NCI-H774 (cell line): ENCODE data around the gene CEBPA.

Source experiments
- DNase-seq: peaks from one replicate; lab custom pipeline; 2025; lab: John Stamatoyannopoulos, UW

The CEBPA gene

DNA sequence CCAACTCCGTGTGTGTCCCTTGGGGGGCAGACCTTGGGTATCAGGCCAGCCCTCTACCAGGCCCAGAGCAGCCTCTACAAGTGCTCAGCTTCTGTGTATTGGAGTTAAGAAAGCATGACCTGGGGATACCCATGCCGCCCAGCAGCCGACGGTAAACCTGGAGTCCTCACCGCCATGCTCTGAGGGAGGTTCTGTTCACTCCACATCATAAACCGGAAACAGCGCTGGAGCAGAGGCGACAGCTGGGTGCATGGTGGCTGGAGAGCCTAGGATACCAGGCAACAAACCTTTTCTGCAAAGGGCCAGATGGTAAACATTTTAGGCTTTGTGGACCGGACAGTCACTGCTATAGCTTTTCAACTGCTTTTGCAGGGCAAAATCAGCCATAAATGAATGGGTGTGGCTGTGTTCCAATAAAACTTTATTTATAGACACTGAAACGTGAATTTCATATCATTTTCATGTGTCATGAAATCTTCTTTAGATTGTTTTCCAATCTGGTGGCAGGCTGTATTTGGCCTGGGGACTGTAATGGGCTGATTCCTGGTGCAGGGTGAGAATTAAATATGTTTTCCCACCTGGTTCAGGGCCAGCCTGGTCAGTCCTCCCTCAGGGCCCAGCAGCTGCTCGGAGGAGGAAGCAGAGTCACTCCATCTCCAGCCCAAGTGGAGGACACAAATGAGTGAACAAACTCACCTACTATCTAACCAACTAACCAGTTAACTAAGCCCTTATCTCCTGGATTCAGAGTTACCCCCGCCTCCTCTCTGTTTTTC is 30.9 kb downstream of the CEBPA start:
- no peak for DNase-seq

DNA sequence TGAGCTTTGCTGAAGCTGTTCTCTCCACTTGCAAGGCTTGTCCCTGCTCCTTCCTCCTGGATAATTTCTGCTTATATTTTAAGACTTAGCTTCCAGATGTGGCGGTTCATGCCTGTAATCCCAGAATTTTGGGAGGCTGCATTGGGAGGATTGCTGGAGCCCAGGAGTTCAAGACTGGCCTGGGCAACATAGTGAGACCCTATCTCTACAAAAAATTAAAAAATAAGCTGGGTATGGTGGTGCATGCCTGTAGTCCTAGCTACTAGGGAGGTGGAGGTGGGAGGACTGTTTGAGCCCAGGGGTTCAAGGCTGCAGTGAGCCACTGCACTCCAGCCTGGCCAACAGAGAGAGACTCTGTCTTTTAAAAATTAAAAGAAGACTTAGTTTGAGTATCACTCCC is 31.6 kb downstream of the CEBPA start:
- DNase-seq = no peak

DNA sequence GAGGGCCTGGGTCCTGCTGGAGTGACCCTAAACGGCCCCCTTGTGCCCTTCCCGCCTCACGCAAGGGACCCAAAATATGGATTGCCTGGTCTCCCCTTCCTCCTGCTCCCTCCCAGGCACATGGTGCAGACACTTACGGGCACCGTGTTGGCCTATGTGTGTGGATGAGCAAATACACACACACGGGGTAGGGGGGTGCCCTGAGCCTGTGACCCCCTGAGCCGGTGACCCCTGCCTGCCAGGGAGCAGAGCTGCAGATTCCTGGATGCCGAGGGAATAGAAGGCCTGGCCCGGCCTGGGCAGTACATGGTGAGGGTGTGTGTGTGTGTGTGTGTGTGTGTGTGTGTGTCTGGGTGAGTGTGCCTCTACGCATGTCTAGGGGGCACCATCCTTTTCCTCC is 33.3 kb downstream of the CEBPA start:
- DNase-seq = no peak

- no peak for DNase-seq
Observed at GRCh38 chr19:33268162-33268991, 34.0 kb downstream of the CEBPA start.

DNA sequence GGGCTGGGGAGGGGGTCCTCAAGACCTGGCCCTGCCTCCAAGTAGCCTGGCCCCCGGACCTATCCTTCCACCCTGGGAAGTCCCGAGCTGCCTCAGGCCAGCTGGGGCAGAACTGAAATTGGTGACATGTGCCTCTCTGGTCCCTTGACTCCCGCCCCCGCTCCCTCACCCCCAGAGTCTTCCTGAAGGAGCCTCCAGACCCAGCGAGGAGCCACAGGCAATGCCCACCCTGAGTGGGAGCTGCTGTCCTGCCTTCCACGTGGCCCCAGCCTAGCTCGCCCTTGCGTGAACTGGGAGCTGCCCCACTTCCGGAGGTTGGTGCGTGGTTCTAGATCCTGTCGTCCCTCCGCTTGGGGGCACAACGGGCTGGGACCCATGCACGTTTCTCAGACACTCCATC is 34.6 kb downstream of the CEBPA start:
- DNase-seq = no peak

GRCh38 chr19:33266974-33267484 is 35.3 kb downstream of the CEBPA start:
- no peak for DNase-seq

DNA sequence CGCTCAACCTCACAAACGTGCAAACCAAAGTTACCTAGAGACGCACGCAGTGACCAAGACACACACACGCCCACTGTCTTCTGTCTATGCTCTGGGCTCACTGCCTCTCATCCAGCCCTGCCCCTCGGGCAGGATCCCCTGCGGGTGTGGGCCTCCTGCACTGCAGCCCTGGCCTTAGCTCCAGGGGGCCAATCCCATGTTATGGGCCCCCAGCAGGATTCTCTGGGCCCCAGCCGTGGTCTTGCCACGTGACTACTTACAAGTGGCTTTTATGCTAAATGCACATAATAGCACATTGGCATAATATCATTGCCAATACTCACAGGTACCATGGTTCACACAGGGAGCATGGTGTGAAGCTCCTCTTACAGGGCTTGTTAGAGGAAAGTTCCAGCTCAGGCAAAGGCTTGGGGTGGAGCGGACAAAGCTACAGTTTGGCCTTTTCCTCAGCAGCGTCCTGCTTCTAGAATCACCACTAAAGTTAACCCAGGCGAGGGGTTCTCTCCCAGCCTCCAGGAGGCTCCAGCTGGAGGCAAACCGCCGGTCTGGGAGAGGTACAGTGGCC is 37.4 kb downstream of the CEBPA start:
- DNase-seq = no peak

- no peak for DNase-seq
Observed at GRCh38 chr19:33263325-33264023, 38.9 kb downstream of the CEBPA start.

GRCh38 chr19:33261511-33262189 is 40.7 kb downstream of the CEBPA start:
- no peak for DNase-seq

- DNase-seq = no peak
Observed at GRCh38 chr19:33260628-33261418, 41.5 kb downstream of the CEBPA start.

GRCh38 chr19:33259539-33259938 is 42.8 kb downstream of the CEBPA start:
- no peak for DNase-seq

DNA sequence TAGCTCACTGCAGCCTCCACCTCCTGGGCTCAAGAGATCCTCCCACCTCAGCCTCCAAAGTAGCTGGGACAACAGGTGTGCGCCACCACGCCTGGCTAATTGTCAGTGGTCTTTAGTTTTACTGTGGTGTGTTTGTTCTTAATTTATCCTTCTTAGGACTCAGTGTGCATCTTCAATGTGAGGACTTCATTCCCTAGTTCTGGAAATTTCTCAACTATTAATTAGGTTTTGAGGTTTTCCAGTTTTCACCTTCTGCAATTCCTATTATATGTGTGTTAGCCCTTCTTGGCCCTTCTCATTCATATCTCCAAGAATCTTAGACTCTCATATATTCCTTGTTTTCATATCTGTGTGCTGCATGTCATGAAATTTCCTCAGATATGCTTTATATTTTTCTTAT is 44.5 kb downstream of the CEBPA start:
- DNase-seq = no peak

GRCh38 chr19:33256261-33256660 is 46.1 kb downstream of the CEBPA start:
- no peak for DNase-seq

DNA sequence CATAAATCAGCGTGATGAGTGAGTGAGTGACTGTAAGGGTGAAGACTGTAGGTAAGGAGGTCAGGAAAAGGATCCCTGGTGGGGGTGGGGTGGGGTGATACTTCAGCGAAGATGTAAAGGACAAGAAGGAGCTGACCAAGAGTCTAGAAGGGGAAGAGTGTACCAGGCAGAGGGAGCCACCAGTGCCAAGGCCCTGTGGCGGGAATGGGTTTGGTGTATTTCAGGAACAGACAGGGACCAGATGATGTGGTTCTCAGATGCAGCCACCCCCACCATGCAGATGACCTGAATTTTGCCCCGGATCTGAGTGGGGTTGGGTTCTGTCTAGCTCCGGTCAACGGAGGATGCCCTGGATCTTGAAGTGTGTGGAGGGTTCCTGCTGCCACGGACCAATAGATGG is 46.6 kb downstream of the CEBPA start:
- no peak for DNase-seq

DNA sequence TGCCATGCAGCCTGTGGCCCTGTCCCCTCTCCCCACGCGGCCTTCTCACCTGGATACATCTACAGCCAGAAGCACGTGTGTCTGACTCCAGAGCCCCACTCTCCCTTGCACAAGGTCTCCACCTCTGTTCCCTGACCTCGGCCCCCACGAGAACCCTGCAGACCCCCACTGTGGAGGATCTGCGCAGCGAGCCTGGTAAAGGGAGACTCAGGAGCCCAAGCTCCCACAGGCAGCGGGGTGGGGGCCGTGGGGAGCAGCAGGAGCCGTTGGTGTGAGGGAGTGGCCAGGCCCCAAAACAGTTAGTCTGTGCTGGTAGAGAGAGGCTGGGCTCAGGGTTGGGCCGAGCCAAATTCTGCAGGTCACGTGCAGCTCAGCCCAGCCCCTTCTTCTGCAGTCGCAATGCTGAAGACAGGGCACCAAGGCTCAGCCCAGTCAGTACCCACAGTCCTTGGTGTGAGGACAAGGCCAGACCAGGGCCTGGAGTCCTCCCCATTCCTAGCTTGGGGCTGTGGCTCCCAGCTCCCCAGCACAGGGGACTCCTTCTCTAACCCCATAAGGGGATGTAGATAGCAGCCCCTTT is 48.0 kb downstream of the CEBPA start:
- DNase-seq = no peak

GRCh38 chr19:33252971-33253370 is 49.4 kb downstream of the CEBPA start:
- DNase-seq = no peak

DNA sequence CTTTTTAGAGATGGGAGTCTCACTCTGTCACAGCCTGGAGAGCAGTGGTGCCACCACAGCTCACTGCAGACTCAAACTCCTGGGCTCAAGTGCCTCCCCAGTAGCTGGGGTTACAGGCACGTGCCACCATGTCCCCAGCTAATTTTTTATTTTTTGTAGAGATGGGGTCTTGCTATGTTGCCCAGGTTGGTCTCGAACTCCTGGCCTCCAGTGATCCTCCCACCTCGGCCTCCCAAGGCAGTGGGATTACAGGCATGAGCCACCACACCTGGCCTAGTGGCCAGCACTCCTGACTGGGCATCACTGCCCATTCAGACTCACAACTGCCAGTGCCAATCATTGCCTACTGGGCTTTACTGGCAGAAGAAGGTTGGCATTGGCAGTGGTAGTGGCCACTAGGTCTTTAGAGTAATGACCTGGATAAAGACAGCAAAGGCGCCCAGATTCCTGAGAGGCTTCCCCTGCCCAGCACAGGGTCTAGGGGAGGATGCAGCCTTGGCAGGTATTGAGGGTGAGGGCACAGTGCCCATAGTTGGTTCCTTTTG is 49.8 kb downstream of the CEBPA start:
- no peak for DNase-seq

- no peak for DNase-seq
Observed at GRCh38 chr19:33251526-33252090, 50.7 kb downstream of the CEBPA start.

GRCh38 chr19:33251076-33251475 is 51.3 kb downstream of the CEBPA start:
- no peak for DNase-seq

DNA sequence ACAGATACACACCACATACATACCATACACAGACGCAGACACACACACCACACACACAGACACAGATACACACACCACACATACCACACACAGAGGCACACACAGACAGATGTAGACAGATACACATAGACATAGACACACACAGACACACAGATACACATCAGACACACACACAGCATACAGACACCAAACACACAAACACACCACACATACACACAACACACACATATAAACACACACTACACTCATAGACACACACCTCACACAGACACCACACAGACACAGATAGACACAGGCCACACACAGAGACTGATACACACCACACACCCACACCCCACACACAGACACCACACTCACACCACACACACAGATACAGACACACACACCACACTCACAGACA is 51.8 kb downstream of the CEBPA start:
- no peak for DNase-seq
